ENCODE data around the gene PTPRR.

The PTPRR gene

DNA sequence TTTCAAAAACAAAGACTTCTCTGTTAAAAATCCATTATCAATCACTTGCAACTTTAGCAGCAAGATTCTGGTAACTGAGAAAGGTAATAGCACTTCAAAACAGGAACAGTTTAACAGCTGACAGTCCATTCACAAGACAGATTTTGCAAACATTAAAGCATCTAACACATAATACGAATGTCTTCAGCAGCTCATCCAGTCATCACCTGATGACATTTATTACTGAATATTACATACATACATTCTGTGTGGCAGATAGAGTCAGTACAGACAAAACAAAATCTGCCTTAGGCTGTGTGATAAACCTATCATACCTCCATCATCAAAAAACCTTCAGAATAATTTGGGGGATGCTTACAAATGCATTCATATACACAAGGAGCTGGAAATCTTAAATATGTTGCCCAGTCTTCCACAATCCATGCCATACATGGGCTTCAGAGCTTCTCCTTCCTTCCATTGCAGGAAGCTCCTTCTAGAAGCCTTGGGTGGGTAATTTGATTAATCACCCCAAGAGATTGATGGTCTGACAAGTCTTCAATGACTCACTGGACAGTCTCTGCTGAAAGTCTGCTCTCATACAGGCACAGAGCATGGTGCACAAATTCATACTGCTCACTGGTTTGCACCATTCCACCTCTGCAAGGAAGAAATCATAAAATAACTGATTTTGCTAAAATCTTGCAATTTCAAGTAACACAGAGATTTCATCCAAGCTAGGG, 281.7 kb downstream of the PTPRR start:
- peak; percentile 57 for DNase-seq

- no peak for DNase-seq
Measured at GRCh38 chr12:70637303-70638085, 283.0 kb downstream of the PTPRR start, which contains the start of gene PTPRB. TSS of gene PTPRB (minus strand) at chr12:70637429. CDS start at chr12:70637395, 34 bp downstream.

- DNase-seq, result no peak
Measured at GRCh38 chr12:70635755-70636154, 284.8 kb downstream of the PTPRR start.

DNA sequence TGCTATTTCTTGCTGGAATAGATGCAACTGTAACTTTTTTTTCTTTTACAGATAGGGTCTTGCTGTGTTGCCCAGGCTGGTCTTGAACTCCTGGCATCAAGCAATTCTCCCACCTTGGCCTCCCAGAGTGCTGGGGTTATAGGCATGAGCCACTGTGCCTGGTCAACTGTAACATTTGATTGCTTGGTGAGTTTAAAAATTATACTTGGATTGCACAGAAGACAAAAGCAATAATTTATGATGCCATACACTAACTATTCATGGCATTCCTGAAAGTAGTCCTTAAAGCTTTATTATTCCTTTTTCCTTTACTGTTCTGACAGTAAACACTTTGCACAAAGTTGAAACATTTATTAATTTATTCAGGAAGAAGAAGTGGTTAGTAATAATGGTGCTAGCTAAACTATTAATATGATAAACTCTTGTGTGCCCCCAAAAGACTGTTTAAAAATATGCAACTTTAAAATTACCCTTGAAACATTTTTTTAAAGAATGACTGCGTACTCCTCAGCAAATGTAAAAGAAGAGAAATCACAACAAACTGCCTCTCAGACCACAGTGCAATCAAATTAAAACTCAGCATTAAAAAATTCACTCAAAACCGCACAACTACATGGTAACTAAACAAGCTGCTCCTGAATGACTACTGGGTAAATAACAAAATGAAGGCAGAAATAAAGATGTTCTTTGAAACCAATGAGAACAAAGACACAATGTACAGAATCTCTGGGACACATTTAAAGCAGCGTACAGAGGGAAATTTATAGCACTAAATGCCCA, 291.6 kb downstream of the PTPRR start:
- peak; percentile 34 for DNase-seq

DNA sequence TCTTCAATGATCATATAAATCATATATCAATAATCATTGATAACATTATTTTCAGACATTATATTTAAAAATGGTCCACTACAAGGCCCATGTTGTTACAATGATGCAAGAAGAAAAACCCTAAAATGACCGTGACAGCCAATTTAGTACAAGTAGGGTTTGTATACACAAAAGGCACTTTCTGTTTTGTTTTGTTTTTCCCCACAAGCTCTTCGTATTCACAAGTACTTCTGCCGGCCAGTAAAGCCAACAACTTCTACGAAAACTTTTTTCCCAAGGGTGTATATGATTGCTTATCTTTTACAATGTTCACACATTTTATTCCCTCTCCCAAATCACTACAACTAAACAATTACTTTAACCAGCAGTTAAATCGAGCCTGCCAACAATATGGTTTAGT, 292.9 kb downstream of the PTPRR start:
- DNase-seq, result no peak

DNA sequence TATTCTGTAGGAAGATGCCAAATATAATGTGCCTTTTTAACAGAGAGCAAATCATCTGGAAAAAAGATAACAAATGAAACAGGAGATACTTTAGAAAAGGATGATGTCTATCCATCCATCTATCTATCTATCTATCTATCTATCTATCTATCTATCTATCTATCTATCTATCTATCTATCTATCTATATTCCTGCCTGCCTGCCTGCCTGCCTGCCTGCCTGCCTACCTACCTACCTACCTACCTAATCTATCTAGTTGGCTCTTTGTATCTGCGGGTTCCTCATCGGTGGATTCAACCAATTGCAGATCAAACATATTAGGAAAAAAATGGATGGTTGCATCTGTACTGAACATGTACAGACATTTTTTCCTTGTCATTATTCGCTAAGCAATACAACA, 294.4 kb downstream of the PTPRR start:
- no peak for DNase-seq

- DNase-seq, result no peak
Measured at GRCh38 chr12:70619471-70620152, 300.9 kb downstream of the PTPRR start.

GRCh38 chr12:70618371-70618770, 302.2 kb downstream of the PTPRR start:
- DNase-seq, result no peak

GRCh38 chr12:70617450-70617849, 303.1 kb downstream of the PTPRR start:
- DNase-seq, result no peak

GRCh38 chr12:70615174-70615866, 305.2 kb downstream of the PTPRR start:
- DNase-seq, result no peak

- DNase-seq, result no peak
Measured at GRCh38 chr12:70609739-70610491, 310.6 kb downstream of the PTPRR start.

GRCh38 chr12:70609203-70609602, 311.3 kb downstream of the PTPRR start:
- DNase-seq, result no peak

DNA sequence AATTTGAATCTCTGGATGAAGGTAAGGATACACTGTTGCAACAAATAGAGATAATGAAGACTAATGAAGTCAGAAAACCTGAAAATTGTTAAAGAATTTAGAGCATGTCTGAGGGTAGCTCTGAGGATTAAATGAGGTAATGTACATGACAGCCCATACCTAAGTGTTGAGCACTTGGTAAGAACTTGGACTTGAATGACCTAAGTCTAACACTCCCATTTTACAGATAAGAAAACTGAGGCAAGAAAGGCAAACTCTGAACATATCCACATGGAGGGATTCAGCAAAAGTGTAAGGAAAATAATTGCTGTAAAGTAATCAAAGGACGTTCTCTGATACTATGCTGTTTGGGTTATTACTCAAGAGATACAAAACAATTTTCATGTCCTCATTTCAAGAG, 312.4 kb downstream of the PTPRR start:
- DNase-seq, result no peak

- DNase-seq, result no peak
Measured at GRCh38 chr12:70607107-70607506, 313.4 kb downstream of the PTPRR start.

DNA sequence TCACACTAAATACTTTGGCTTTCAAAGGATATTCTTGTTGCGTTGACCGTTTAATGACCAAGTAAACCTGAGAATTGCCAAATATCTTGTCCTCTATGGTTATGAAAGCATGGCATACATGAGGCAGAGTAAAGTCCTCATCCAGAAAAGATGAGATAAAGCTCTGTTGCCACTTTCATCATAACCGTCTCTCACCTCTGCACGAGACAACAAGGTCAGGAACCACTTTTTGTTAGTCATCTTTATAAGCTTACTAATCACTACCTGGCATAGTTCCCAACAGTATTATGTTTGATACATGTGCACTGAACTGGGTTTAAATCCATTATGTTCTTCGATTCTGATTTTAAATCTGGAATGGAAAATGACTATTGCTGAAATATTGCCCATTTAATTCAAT, 314.6 kb downstream of the PTPRR start:
- peak; percentile 9 for DNase-seq

GRCh38 chr12:70604662-70605061, 315.9 kb downstream of the PTPRR start:
- DNase-seq, result no peak

DNA sequence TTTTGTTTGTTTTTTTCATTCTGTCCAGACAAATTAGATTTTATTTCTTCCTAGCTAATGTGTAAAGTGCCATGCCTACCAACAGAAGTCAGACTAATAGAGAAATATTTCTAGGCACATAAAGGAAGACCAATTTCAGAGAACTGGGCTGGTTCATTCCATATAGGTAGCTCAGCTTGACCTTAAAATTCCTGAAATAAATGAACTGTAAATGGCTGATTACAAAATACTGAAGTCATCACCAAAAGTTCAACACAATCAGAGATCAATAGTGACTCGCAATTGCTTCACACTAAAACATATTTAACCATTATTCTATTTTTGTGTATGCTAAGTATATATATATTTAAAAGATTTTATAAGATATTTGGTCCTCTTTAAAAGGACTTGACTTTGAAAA, 317.5 kb downstream of the PTPRR start:
- DNase-seq, result peak; percentile 60

GRCh38 chr12:70598467-70599193, 321.9 kb downstream of the PTPRR start:
- DNase-seq, result no peak

GRCh38 chr12:70592664-70593063, 327.9 kb downstream of the PTPRR start:
- DNase-seq, result no peak

DNA sequence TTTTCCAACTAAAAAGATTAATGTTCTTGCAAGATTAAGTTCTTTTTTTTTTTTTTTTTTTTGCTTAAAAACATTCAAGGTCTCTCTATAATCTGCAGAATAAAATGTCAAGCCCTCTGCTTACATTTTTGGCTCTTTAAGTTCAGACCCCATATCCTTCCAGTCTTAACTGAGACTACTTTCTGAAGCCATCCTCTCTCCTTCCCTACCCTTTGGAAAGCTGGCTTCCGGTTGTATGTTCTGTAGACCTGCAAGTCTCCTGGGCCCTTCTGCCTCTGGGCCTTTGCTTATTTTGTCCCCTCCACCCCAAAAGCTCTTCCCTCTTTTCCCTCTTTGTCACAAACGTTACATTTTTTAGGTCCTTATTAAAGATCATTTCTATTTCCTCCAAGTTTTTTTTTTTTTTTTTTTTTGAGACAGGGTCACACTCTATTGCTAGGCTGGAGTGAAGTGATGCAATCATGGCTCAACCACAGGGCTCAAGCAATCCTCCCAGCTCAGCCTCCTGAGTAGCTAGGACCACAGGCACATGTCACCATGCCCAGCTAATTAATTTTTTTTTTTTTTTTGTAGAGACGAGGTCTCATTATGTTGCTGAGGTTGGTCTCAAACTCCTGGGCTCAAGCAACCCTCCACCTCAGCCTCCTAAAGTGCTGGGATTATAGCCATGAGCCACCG, 329.9 kb downstream of the PTPRR start:
- DNase-seq, result no peak

Measured in kidney glomerular epithelial cell (primary cell).